HCT116 (cell line): ENCODE measurements around the gene LPAR3. TPM values are rescaled to one million over a fixed set of nuclear protein-coding genes. Genes with fewer than 3 reads are reported as not detected.

Experiments
- ATAC-seq: fragments of 200-7000 bp; cut with Tn5 transposase; 2 replicates; pipeline ENCODE4 v1.9.1; 2020; ENCODE audit warnings: mild to moderate bottlenecking, moderate library complexity
- BruUV-seq: library from RNA; stranded (reverse); fragments of 400-500 nt; replicated peaks from 2 replicates; lab custom pipeline; 2021; lab: Mats Ljungman, UMichigan
- CTCF ChIA-PET: fragments of 300-600 bp; sonication (Branson Sonifier 250); formaldehyde crosslinking; loops from one replicate; lab custom pipeline; 2021; ENCODE audit warnings: antibody characterized with exemption; lab: Charles Lee
- POLR2A ChIA-PET: fragments of 300-600, 350-600 bp; sonication (Branson Sonifier 250); formaldehyde crosslinking; loops from one replicate; lab custom pipeline; 2021; ENCODE audit warnings: antibody characterized with exemption; lab: Charles Lee
- RAD21 ChIA-PET, 2 experiments: fragments of 300-600 bp; sonication (Branson Sonifier 250); formaldehyde crosslinking; loops; one replicate each; lab custom pipeline; 2023; ENCODE audit warnings: low total read pairs in 2 of 2; ENCODE audit not compliant: uncharacterized antibody in 2 of 2, unreplicated experiment in 2 of 2, low non-redundant PET in 1 of 2; lab: Charles Lee
- DNase-seq: peaks from one replicate; pipeline ENCODE4 v3.0.0-alpha.2; 2010; ENCODE audit warnings: low read depth, low spot score
- H2AFZ ChIP-seq: fragments of 200-600 bp; shearing (Covaris generic), sonication (generic); 2 replicates; pipeline ENCODE4 v1.6.1; 2017; ENCODE audit warnings: low read depth, mixed run types, mixed read lengths, antibody characterized with exemption, low read length; ENCODE audit not compliant: poor library complexity, severe bottlenecking
- H3K27ac ChIP-seq: 2 replicates; pipeline ENCODE4 v1.5.1; 2012; ENCODE audit warnings: low read depth, low read length
- H3K27me3 ChIP-seq: fragments of 200-600 bp; sonication (generic); 2 replicates; pipeline ENCODE4 v1.6.1; 2016; ENCODE audit warnings: mixed run types, low read length, mixed read lengths; ENCODE audit not compliant: insufficient read depth
- H3K36me3 ChIP-seq, 2 experiments: fragments of 200-500 bp in 1 of 2; fragments of 200-600 bp in 1 of 2; sonication (Bioruptor generic) in 1 of 2; sonication (generic) in 1 of 2; 2 replicates each; pipeline versions ENCODE4 v1.5.1 to v1.6.1; 2014 to 2016; ENCODE audit warnings: low read length in 2 of 2, inconsistent platforms in 1 of 2, mixed read lengths in 1 of 2, mixed run types in 1 of 2; ENCODE audit not compliant: insufficient read depth in 2 of 2, control insufficient read depth in 1 of 2
- H3K4me1 ChIP-seq, 2 experiments: fragments of 200-600 bp in 1 of 2; sonication (generic) in 1 of 2; 2 replicates each; pipeline versions ENCODE4 v1.5.1 to v1.6.1; 2012 to 2017; ENCODE audit warnings: low read length in 2 of 2, inconsistent platforms in 1 of 2, mild to moderate bottlenecking in 1 of 2, mixed read lengths in 1 of 2, mixed run types in 1 of 2, moderate library complexity in 1 of 2; ENCODE audit not compliant: insufficient read depth in 2 of 2, control insufficient read depth in 1 of 2
- H3K4me2 ChIP-seq: fragments of 200-600 bp; sonication (generic); 2 replicates; pipeline ENCODE4 v1.6.1; 2017; ENCODE audit warnings: mixed run types, low read length, mixed read lengths
- H3K4me3 ChIP-seq, 2 experiments: fragments of 200-600 bp in 1 of 2; sonication (generic) in 1 of 2; replicated peaks in 1 of 2; 2 replicates each; pipeline ENCODE4 v1.5.1; 2011 to 2016; ENCODE audit warnings: low read length in 2 of 2, control low read depth in 1 of 2, low read depth in 1 of 2, mild to moderate bottlenecking in 1 of 2, mixed read lengths in 1 of 2, mixed run types in 1 of 2
- H3K79me2 ChIP-seq: fragments of 200-600 bp; sonication (generic); 2 replicates; pipeline ENCODE4 v1.6.1; 2017; ENCODE audit warnings: mild to moderate bottlenecking, mixed run types, low read length, moderate library complexity, mixed read lengths; ENCODE audit not compliant: insufficient read depth
- H3K9ac ChIP-seq: fragments of 200-600 bp; sonication (generic); 2 replicates; pipeline ENCODE4 v1.6.1; 2016; ENCODE audit warnings: low read length, mixed read lengths
- H3K9me2 ChIP-seq: fragments of 200-600 bp; sonication (generic), shearing (Covaris generic); 2 replicates; pipeline ENCODE4 v1.6.1; 2017; ENCODE audit warnings: mixed run types, mild to moderate bottlenecking, moderate library complexity; ENCODE audit not compliant: insufficient read depth
- H3K9me3 ChIP-seq, 2 experiments: fragments of 200-500 bp in 1 of 2; fragments of 200-600 bp in 1 of 2; sonication (Bioruptor generic) in 1 of 2; sonication (generic) in 1 of 2; 2 replicates each; pipeline ENCODE4 v1.6.1; 2014 to 2017; ENCODE audit warnings: low read length in 2 of 2, mixed read lengths in 2 of 2, inconsistent platforms in 1 of 2, low read depth in 1 of 2, mild to moderate bottlenecking in 1 of 2, mixed run types in 1 of 2, moderate library complexity in 1 of 2; ENCODE audit not compliant: control insufficient read depth in 1 of 2, insufficient read depth in 1 of 2
- H4K20me1 ChIP-seq: fragments of 200-600 bp; sonication (generic), shearing (Covaris generic); 2 replicates; pipeline ENCODE4 v1.6.1; 2017; ENCODE audit warnings: mixed run types, mild to moderate bottlenecking, moderate library complexity; ENCODE audit not compliant: insufficient read depth
- CBX3 ChIP-seq: IDR thresholded peaks from 2 replicates; pipeline ENCODE4 v1.6.1; 2012; ENCODE audit warnings: low read depth
- ELF1 ChIP-seq: IDR thresholded peaks from 2 replicates; pipeline ENCODE4 v1.6.1; 2012; ENCODE audit warnings: low read depth, borderline replicate concordance
- EZH2 ChIP-seq: fragments of 200-600 bp; sonication (generic); IDR thresholded peaks from 2 replicates; pipeline ENCODE4 v1.6.1; 2017; ENCODE audit warnings: antibody characterized with exemption, mixed run types
- EZH2phosphoT487 ChIP-seq: fragments of 200-600 bp; IDR thresholded peaks from 2 replicates; pipeline ENCODE4 v1.6.1; 2018; ENCODE audit warnings: antibody characterized with exemption, borderline replicate concordance
- JUND ChIP-seq: IDR thresholded peaks from 2 replicates; pipeline ENCODE4 v1.6.1; 2012
- POLR2A ChIP-seq: IDR thresholded peaks from 2 replicates; pipeline ENCODE4 v1.7.0; 2011; ENCODE audit warnings: borderline replicate concordance; ENCODE audit not compliant: insufficient read depth, insufficient read length; ENCODE audit errors: extremely low read depth
- RAD21 ChIP-seq: IDR thresholded peaks from 2 replicates; pipeline ENCODE4 v1.6.1; 2012; ENCODE audit warnings: low read depth, mild to moderate bottlenecking
- SIN3A ChIP-seq: IDR thresholded peaks from 2 replicates; pipeline ENCODE4 v1.6.1; 2012; ENCODE audit warnings: low read depth
- SP1 ChIP-seq: IDR thresholded peaks from 2 replicates; pipeline ENCODE4 v1.6.1; 2012; ENCODE audit warnings: low read depth
- YY1 ChIP-seq: IDR thresholded peaks from 2 replicates; pipeline ENCODE4 v1.6.1; 2011; ENCODE audit warnings: low read length, low read depth, moderate library complexity, mild to moderate bottlenecking; ENCODE audit not compliant: insufficient replicate concordance; ENCODE audit errors: extremely low read depth
- ZNF274 ChIP-seq: fragments of 200-500 bp; sonication (Bioruptor generic); IDR thresholded peaks from 2 replicates; pipeline ENCODE4 v1.6.1; 2014; ENCODE audit warnings: mild to moderate bottlenecking, low read depth, low read length, inconsistent platforms
- intact Hi-C: fragments of 100-400 bp; cut with micrococcal nuclease; formaldehyde crosslinking; loops from 2 replicates; pipeline ENCODE4 v1.10.0; 2022
- total RNA-seq: library from RNA; stranded (reverse); gene quantifications from one replicate; pipeline ENCODE4 v1.2.1, GENCODE V29; 2021; ENCODE audit not compliant: unreplicated experiment
- TF ChIP-seq, protein P1 (sequence below): IDR thresholded peaks from 2 replicates; pipeline ENCODE4 v1.6.1; 2012; ENCODE audit warnings: low read depth
- TF ChIP-seq, protein P2 (sequence below): IDR thresholded peaks from 2 replicates; pipeline ENCODE4 v1.6.1; 2012

The LPAR3 gene
- total RNA-seq, 1 experiment from 2014 or later: 27.2 TPM

DNA sequence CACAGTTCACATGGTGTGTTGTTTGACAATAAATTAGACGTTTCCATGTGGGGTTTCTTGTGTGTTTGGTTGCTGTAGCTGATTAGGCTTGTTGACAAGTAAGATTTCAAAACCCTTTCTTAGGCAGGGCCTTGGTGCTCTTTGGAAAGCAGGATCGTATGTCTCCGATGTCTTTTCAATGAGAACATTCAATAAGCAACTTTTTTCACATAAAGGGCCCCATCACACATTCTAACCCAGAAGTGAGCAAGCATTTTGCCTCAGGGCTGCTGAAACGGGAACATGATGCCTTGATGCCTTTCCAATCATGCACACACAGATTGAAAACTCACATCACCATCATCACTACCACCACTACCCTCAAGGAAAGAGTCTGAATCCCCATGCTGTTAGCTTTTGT is 33.1 kb downstream of the LPAR3 start (continued):
- no peak for TF ChIP-seq JUND
- no peak for TF ChIP-seq RAD21
- no peak for TF ChIP-seq EZH2phosphoT487
- no peak for TF ChIP-seq CBX3

DNA sequence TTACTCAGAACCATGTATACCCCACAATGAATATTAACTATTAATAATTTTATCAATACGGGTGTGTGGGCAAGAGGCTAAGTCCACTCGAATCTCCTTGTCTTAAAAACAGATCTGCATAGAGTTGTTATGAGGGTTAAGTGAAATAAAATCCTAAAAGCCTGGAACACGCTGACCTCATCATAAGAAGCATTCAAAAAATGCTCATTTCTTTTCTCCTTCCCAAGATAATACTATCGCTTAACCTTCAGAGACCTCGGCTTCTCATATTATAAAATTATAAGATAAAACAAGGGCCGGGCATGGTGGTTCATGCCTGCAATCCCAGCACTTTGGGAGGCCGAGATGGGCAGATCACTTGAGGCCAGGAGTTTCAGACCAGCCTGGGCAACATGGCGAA is 35.1 kb downstream of the LPAR3 start:
- no peak overlapping the region for H3K4me2 ChIP-seq
- TF ChIP-seq ELF1 (no peak), EZH2phosphoT487 (no peak), YY1 (no peak), JUND (no peak), RAD21 (no peak), ZNF274 (no peak), EZH2 (no peak), POLR2A (no peak), SIN3A (no peak), SP1 (no peak)
- TF ChIP-seq, protein P1, sequence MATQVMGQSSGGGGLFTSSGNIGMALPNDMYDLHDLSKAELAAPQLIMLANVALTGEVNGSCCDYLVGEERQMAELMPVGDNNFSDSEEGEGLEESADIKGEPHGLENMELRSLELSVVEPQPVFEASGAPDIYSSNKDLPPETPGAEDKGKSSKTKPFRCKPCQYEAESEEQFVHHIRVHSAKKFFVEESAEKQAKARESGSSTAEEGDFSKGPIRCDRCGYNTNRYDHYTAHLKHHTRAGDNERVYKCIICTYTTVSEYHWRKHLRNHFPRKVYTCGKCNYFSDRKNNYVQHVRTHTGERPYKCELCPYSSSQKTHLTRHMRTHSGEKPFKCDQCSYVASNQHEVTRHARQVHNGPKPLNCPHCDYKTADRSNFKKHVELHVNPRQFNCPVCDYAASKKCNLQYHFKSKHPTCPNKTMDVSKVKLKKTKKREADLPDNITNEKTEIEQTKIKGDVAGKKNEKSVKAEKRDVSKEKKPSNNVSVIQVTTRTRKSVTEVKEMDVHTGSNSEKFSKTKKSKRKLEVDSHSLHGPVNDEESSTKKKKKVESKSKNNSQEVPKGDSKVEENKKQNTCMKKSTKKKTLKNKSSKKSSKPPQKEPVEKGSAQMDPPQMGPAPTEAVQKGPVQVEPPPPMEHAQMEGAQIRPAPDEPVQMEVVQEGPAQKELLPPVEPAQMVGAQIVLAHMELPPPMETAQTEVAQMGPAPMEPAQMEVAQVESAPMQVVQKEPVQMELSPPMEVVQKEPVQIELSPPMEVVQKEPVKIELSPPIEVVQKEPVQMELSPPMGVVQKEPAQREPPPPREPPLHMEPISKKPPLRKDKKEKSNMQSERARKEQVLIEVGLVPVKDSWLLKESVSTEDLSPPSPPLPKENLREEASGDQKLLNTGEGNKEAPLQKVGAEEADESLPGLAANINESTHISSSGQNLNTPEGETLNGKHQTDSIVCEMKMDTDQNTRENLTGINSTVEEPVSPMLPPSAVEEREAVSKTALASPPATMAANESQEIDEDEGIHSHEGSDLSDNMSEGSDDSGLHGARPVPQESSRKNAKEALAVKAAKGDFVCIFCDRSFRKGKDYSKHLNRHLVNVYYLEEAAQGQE: no peak
- TF ChIP-seq, protein P2, sequence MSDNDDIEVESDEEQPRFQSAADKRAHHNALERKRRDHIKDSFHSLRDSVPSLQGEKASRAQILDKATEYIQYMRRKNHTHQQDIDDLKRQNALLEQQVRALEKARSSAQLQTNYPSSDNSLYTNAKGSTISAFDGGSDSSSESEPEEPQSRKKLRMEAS: no peak
- no peaks in the 10 kb centered on the region for H3K27me3 ChIP-seq
- no peak overlapping the region for H2AFZ ChIP-seq
- BruUV-seq: no TSS peak
- H3K4me3 ChIP-seq: no peak overlapping the region
- no peak overlapping the region for H3K27ac ChIP-seq
- peaks cover 0 to 2% of the 10 kb centered on the region in 2 experiments; a peak in 1 of 4 replicates for H3K36me3 ChIP-seq
- H3K4me1 ChIP-seq: peaks cover 9 to 24% of the 10 kb centered on the region in 2 experiments
- ATAC-seq: no peak
- no peaks in the 10 kb centered on the region; the same call in 1 of the 2 replicates for H3K79me2 ChIP-seq
- ChIA-PET POLR2A (no interaction called here), CTCF (no interaction called here), RAD21 (no interaction called here)
- no peak for DNase-seq
- intact Hi-C loops: no loop called here
- H3K9ac ChIP-seq: no peak overlapping the region
- H3K9me2 ChIP-seq: no peaks in the 10 kb centered on the region
- no peaks in the 10 kb centered on the region for H3K9me3 ChIP-seq
- no peaks in the 10 kb centered on the region for H4K20me1 ChIP-seq
